PC-9 (cell line): ENCODE measurements around the gene ERAS. TPM values are rescaled to one million over a fixed set of nuclear protein-coding genes. Genes with fewer than 3 reads are reported as not detected.

Experiments
- BruUV-seq: library from RNA; stranded (reverse); fragments of 400-500 nt; replicated peaks from 2 replicates; lab custom pipeline; 2021; lab: Mats Ljungman, UMichigan
- CTCF ChIA-PET: fragments of 300-600 bp; sonication (Branson Sonifier 250); formaldehyde crosslinking; loops from one replicate; lab custom pipeline; 2022; ENCODE audit warnings: antibody characterized with exemption; lab: Charles Lee
- POLR2A ChIA-PET: fragments of 300-600 bp; sonication (Branson Sonifier 250); formaldehyde crosslinking; loops from one replicate; lab custom pipeline; 2022; ENCODE audit warnings: antibody characterized with exemption; ENCODE audit not compliant: unreplicated experiment; lab: Charles Lee
- DNase-seq, 2 experiments: peaks; one replicate each; pipeline versions ENCODE4 v3.0.0 to v3.0.0-alpha.2; 2015 to 2022; ENCODE audit warnings: mixed read lengths in 1 of 2
- H2AFZ ChIP-seq: fragments of 200-600 bp; sonication (generic); 2 replicates; pipeline ENCODE4 v1.8.1; 2017; ENCODE audit warnings: antibody characterized with exemption
- H3F3A ChIP-seq: fragments of 200-600 bp; sonication (generic); 2 replicates; pipeline ENCODE4 v1.8.1; 2017; ENCODE audit warnings: antibody characterized with exemption, mild to moderate bottlenecking, low read depth; ENCODE audit not compliant: insufficient read depth
- H3K27ac ChIP-seq: fragments of 200-600 bp; sonication (generic); 2 replicates; pipeline ENCODE4 v1.6.1; 2016; ENCODE audit warnings: mixed run types
- H3K27me3 ChIP-seq: fragments of 200-600 bp; sonication (generic); 2 replicates; pipeline ENCODE4 v1.6.1; 2016; ENCODE audit warnings: low read depth, mixed run types; ENCODE audit not compliant: insufficient read depth
- H3K36me3 ChIP-seq: fragments of 200-600 bp; sonication (generic); 2 replicates; pipeline ENCODE4 v1.6.1; 2016; ENCODE audit warnings: low read depth, mixed run types
- H3K4me1 ChIP-seq: fragments of 200-600 bp; sonication (generic); replicated peaks from 2 replicates; pipeline ENCODE4 v1.6.1; 2016; ENCODE audit warnings: mixed run types; ENCODE audit not compliant: insufficient read depth
- H3K4me2 ChIP-seq: fragments of 200-600 bp; sonication (generic); 2 replicates; pipeline ENCODE4 v1.6.1; 2017; ENCODE audit warnings: mixed run types
- H3K4me3 ChIP-seq: fragments of 200-600 bp; sonication (generic); 2 replicates; pipeline ENCODE4 v1.6.1; 2016; ENCODE audit warnings: mixed run types
- H3K79me2 ChIP-seq: fragments of 200-600 bp; sonication (generic); 2 replicates; pipeline ENCODE4 v1.6.1; 2017; ENCODE audit warnings: low read depth, mixed run types
- H3K9me2 ChIP-seq: fragments of 200-600 bp; sonication (generic); 2 replicates; pipeline ENCODE4 v1.8.1; 2017; ENCODE audit warnings: mild to moderate bottlenecking; ENCODE audit not compliant: insufficient read depth
- H3K9me3 ChIP-seq: fragments of 200-600 bp; sonication (generic); 2 replicates; pipeline ENCODE4 v1.8.1; 2016; ENCODE audit warnings: low read depth; ENCODE audit not compliant: insufficient read depth
- H4K20me1 ChIP-seq: fragments of 200-600 bp; sonication (generic); 2 replicates; pipeline ENCODE4 v1.8.1; 2017; ENCODE audit not compliant: insufficient read depth
- CTCF ChIP-seq: fragments of 200-600 bp; sonication (generic); conservative IDR thresholded peaks from 2 replicates; pipeline ENCODE4 v1.6.1; 2017; ENCODE audit warnings: mixed run types, antibody characterized with exemption, mild to moderate bottlenecking, moderate library complexity
- EZH2 ChIP-seq: fragments of 200-600 bp; sonication (generic); IDR thresholded peaks from 2 replicates; pipeline ENCODE4 v1.8.0; 2017; ENCODE audit warnings: antibody characterized with exemption, low read depth
- intact Hi-C: fragments of 100-400 bp; cut with micrococcal nuclease; formaldehyde crosslinking; loops from one replicate; pipeline ENCODE4 v1.10.0; 2022; ENCODE audit not compliant: unreplicated experiment
- total RNA-seq: library from RNA; stranded (reverse); gene quantifications from 2 replicates; pipeline ENCODE4 v1.2.3, GENCODE V29; 2021

Gene ERAS
- total RNA-seq, 1 experiment from 2014 or later: not detected

- DNase-seq: no peak
- Histone ChIP-seq H3K79me2 (no peaks in the 10 kb centered on the region), H2AFZ (no peak overlapping the region), H3K9me2 (no peaks in the 10 kb centered on the region), H3K27me3 (no peaks in the 10 kb centered on the region), H3F3A (no peaks in the 10 kb centered on the region), H3K36me3 (no peaks in the 10 kb centered on the region), H3K27ac (no peak overlapping the region), H3K4me3 (no peak overlapping the region), H3K9me3 (no peaks in the 10 kb centered on the region), H4K20me1 (no peaks in the 10 kb centered on the region), H3K4me1 (no peaks in the 10 kb centered on the region), H3K4me2 (no peak overlapping the region)
- ChIA-PET POLR2A (interaction anchor here (0.5 kb wide), 1 partner anchor 85 kb away, joined by 5 read pairs; no protein-coding TSS in a partner anchor), CTCF (no interaction called here)
- TF ChIP-seq CTCF: no peak
- no peak for TF ChIP-seq EZH2
- no TSS peak for BruUV-seq
- intact Hi-C loops: no loop called here
These were observed 20.2 kb upstream of the ERAS start for GRCh38 chrX:48806081-48806480.

- Histone ChIP-seq H3K9me2 (no peaks in the 10 kb centered on the region), H3K27me3 (no peaks in the 10 kb centered on the region), H3K36me3 (no peaks in the 10 kb centered on the region), H3K27ac (no peak overlapping the region), H3K4me2 (no peak overlapping the region), H2AFZ (no peak overlapping the region), H3K4me1 (no peaks in the 10 kb centered on the region), H3K79me2 (no peaks in the 10 kb centered on the region), H3K9me3 (no peaks in the 10 kb centered on the region), H4K20me1 (no peaks in the 10 kb centered on the region), H3F3A (no peaks in the 10 kb centered on the region), H3K4me3 (no peak overlapping the region)
- intact Hi-C loops: no loop called here
- TF ChIP-seq EZH2: no peak
- TF ChIP-seq CTCF: no peak
- DNase-seq: no peak
- POLR2A ChIA-PET: no interaction called here
- CTCF ChIA-PET: no interaction called here
- BruUV-seq: no TSS peak
These were observed 12.7 kb upstream of the ERAS start for GRCh38 chrX:48813644-48814043.

GRCh38 chrX:48814722-48815121 lies 11.6 kb upstream of the ERAS start:
- Histone ChIP-seq H3K9me2 (no peaks in the 10 kb centered on the region), H4K20me1 (no peaks in the 10 kb centered on the region), H3K4me1 (no peaks in the 10 kb centered on the region), H3F3A (no peaks in the 10 kb centered on the region), H3K4me2 (no peak overlapping the region), H3K27me3 (no peaks in the 10 kb centered on the region), H3K27ac (no peak overlapping the region), H3K9me3 (no peaks in the 10 kb centered on the region), H3K36me3 (no peaks in the 10 kb centered on the region), H3K4me3 (no peak overlapping the region), H2AFZ (no peak overlapping the region), H3K79me2 (no peaks in the 10 kb centered on the region)
- ChIA-PET CTCF (no interaction called here), POLR2A (interaction anchor here (0.6 kb wide), 1 partner anchor 72 kb away, joined by 12 read pairs; no protein-coding TSS in a partner anchor)
- no TSS peak for BruUV-seq
- no peak for DNase-seq
- intact Hi-C loops: no loop called here
- TF ChIP-seq CTCF: no peak
- no peak for TF ChIP-seq EZH2
